Measurements from ENCODE around the gene PIP5K1C.
"Not testable (repeated sequence)": the region's sequence is repeated elsewhere in the genome, so short reads cannot be mapped to it uniquely, and the experiment has no call there.

The PIP5K1C gene

DNA sequence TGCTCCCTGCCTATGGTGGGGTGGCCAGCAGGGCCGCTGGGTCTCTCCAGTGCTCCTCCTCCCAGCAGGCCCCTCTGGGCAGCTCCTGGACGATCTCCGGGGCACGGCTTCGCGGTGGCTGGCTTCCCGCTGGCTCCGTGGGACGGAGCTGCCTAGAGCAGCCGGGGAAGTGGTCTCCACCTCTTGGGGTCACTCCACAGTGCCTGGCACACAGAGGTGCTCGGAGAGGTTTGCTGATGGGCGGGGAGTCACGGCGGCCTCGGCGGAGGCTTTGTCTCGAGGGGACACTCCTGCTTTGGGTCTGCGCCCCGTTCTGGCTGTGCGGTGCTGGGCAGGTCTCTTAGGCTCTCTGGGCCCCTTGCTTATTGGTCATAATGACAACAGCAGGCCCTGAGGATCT, 63.8 kb downstream of the PIP5K1C start:
- TF ChIP-seq, protein P1, sequence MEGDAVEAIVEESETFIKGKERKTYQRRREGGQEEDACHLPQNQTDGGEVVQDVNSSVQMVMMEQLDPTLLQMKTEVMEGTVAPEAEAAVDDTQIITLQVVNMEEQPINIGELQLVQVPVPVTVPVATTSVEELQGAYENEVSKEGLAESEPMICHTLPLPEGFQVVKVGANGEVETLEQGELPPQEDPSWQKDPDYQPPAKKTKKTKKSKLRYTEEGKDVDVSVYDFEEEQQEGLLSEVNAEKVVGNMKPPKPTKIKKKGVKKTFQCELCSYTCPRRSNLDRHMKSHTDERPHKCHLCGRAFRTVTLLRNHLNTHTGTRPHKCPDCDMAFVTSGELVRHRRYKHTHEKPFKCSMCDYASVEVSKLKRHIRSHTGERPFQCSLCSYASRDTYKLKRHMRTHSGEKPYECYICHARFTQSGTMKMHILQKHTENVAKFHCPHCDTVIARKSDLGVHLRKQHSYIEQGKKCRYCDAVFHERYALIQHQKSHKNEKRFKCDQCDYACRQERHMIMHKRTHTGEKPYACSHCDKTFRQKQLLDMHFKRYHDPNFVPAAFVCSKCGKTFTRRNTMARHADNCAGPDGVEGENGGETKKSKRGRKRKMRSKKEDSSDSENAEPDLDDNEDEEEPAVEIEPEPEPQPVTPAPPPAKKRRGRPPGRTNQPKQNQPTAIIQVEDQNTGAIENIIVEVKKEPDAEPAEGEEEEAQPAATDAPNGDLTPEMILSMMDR (IDR thresholded peaks at IDR 0.05; ENCODE audit: low read length, missing control alignments), result no peak
- DNase-seq (ENCODE audit: low read depth), result no peak
- no peak overlapping the region for H3K4me3 ChIP-seq (replicated peaks; ENCODE audit: low read depth, low read length)

DNA sequence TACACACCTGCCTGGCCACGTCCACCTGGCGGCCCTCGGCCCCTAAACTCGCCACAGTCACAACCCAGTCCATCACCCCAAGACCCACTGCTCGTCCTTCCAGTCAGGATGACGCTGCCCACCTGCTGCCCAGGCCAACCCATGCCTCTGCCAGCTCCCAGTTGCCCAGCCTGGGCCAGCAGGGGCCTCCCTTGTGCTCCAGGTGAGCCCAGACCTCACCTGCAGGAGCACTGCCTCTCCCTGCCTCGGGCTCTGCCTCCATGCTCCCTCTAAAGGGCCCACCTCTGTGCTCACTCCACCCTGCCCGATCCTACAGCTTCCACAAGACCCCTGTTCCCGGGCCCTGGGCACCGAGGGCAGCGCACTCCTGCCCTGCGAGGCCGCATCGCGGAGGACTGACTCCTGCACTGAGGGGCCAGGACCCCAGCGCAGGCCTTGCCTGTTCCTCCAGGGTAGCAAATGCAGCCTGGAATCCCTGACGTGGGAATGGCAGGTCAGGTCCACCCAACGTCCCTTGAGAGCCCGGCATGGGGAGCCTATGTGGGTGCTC, 65.7 kb downstream of the PIP5K1C start:
- H3K4me3 ChIP-seq (replicated peaks; ENCODE audit: low read depth, low read length), result no peak overlapping the region
- no peak for DNase-seq (ENCODE audit: low read depth)
- TF ChIP-seq, protein P1 (IDR thresholded peaks at IDR 0.05; ENCODE audit: low read length, missing control alignments), result no peak

DNA sequence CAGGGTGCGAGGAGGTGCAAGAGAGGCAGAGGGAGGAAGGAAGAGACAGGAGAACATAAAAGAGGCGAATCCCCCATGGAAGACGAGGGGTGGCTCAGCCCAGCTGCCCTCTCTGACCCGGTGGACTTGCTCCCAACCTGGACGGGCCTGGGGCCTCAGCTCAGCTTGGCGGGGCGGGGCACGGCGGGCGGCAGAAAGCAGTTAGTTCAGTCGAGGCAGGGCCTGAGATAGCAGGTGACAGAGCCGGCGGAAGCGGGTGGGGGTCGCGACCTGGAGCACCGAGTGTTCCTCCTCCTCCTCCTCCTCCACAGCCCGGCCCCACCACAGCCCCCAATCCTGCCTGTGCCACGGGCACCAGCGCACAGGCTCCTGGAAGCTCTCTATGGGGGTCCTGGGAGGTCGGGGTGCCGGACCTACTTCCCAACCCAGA, 66.7 kb downstream of the PIP5K1C start:
- no peak overlapping the region for H3K4me3 ChIP-seq (replicated peaks; ENCODE audit: low read depth, low read length)
- TF ChIP-seq, protein P1 (IDR thresholded peaks at IDR 0.05; ENCODE audit: low read length, missing control alignments), result no peak
- no peak for DNase-seq (ENCODE audit: low read depth)

DNA sequence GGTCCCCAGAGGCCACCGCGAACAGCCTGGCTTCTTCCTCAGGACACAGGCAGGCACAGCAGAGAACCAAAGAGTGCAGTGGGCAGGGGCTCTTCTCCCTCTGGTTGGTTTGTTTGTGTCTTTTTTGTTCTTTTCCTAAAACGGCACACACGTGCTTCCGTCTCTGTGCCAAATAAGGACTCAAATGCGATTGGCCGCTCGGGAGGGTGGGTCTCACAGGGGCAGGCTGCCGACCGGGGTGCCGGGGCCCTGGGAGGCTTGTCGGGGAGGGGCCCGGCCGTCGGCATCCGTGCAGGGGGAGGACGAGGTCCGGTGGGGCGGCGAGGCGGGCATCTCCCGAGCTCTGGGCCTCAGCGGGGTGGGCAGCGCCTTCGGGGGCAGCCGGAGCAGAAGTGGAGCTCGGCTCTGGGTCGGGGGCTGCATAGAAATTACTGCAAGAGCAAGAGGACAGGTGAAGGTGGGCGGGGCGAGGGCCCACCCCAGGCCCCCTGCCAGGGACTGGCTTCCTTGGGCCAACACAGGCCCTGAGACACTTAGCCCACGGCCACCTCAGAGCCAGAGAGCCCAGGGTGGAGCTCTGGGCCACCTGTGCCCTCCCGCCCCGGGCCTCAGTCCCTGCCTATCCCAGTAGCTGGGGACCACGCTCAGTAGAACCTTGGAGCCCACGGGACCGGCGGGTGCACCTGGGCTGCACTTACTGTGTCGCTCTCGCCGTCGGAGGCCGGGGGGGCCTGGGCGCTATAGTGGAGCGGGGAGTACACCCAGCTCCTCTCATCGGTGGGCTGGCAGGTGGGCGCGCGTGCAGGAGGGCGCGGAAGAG, 67.3 kb downstream of the PIP5K1C start:
- TF ChIP-seq, protein P1 (IDR thresholded peaks at IDR 0.05; ENCODE audit: low read length, missing control alignments), result no peak
- no peak overlapping the region for H3K4me3 ChIP-seq (replicated peaks; ENCODE audit: low read depth, low read length)
- DNase-seq (ENCODE audit: low read depth), result no peak

GRCh38 chr19:3632098-3632497, 68.2 kb downstream of the PIP5K1C start:
- DNase-seq (ENCODE audit: low read depth), result no peak
- no peak overlapping the region for H3K4me3 ChIP-seq (replicated peaks; ENCODE audit: low read depth, low read length)
- TF ChIP-seq, protein P1 (IDR thresholded peaks at IDR 0.05; ENCODE audit: low read length, missing control alignments), result no peak

DNA sequence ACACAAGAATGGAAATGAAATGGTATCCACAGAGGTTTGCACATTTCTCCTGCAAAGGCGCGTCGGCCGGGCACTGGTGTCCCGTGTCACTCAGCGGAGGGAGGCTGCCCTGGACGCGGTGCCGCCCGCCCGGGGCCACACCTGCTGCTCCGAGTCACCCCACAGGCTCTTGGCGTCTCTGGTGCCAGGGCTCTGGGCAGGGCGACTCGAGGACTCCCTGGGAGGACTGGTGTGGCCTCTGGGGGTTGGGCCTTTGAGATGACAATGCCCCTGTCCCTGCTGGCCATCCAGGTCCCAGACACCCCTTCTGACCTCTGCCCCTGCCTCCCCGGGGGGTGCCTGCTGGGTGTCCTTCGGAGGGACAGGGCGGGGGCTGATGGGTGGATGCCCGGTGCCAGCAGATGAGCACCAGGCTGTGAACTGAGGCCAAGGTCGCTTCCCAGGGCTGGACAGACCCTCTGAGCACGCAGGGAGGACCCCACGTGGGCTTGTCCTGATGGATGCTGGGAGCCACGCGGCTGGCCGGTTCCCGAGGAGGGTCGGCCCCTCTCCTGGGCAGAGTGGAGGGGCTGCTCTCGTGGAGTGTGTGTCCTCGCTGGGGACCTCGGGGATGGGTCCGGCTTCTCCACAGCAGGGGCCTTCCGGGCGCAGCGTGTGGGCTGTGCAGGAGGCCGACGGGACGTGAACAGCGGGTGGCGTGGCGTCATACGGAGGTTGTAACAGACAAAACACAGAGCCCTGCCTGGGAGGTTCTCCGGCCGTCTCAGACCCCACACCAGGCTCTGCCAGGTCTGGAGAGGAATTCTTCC, 69.0 kb downstream of the PIP5K1C start:
- H3K4me3 ChIP-seq (replicated peaks; ENCODE audit: low read depth, low read length), result no peak overlapping the region
- no peak for DNase-seq (ENCODE audit: low read depth)
- TF ChIP-seq, protein P1 (IDR thresholded peaks at IDR 0.05; ENCODE audit: low read length, missing control alignments), result no peak

DNA sequence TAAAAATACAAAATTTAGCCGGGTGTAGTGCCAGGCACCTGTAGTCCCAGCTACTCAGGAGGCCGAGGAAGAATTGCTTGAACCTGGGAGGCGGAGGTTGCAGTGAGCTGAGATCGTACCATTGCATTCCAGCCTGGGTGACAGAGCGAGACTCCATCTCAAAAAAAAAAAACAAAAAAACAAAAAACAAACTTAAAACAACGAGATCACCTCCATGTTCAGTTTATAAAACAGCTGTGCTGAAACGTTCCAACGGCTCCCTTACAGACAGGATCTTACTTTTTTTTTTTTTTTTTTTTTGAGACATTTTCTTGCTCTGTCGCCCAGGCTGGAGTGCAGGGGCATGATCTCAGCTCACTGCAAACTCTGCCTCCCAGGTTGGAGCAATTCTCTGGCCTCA, 71.5 kb downstream of the PIP5K1C start:
- not testable (repeated sequence) for DNase-seq (ENCODE audit: low read depth); H3K4me3 ChIP-seq (replicated peaks; ENCODE audit: low read depth, low read length)
